ENCODE measurements around the gene DAGLB.

DAGLB gene

DNA sequence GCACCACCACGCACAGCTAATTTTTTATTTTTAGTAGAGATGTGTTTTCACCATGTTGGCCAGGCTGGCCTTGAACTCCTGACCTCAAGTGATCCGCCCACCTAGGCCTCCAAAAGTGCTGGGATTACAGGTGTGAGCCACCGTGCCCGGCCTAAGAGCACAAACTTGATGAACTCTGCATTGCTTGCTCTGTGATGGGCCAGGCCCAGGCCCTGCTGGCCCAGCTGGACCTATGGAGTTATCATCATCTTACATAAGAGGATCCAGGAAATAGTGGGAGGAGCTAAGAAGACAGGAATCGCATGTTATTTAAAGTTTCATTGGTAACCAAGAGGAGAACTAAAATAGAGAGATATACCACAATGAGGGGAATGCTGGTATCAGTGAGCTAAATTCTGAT, 86.9 kb downstream of the DAGLB start:
- no peak overlapping the region for H3K4me3 ChIP-seq (ENCODE audit: low read depth, low read length)
- DNase-seq (ENCODE audit: low read depth): no peak
- in situ Hi-C loops (cut with HindIII; ENCODE audit: low sequenced_read_pairs): no loop called here
- TF ChIP-seq, protein P1, sequence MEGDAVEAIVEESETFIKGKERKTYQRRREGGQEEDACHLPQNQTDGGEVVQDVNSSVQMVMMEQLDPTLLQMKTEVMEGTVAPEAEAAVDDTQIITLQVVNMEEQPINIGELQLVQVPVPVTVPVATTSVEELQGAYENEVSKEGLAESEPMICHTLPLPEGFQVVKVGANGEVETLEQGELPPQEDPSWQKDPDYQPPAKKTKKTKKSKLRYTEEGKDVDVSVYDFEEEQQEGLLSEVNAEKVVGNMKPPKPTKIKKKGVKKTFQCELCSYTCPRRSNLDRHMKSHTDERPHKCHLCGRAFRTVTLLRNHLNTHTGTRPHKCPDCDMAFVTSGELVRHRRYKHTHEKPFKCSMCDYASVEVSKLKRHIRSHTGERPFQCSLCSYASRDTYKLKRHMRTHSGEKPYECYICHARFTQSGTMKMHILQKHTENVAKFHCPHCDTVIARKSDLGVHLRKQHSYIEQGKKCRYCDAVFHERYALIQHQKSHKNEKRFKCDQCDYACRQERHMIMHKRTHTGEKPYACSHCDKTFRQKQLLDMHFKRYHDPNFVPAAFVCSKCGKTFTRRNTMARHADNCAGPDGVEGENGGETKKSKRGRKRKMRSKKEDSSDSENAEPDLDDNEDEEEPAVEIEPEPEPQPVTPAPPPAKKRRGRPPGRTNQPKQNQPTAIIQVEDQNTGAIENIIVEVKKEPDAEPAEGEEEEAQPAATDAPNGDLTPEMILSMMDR (IDR thresholded peaks at IDR 0.05; ENCODE audit: low read depth, low read length, missing control alignments): no peak

DNA sequence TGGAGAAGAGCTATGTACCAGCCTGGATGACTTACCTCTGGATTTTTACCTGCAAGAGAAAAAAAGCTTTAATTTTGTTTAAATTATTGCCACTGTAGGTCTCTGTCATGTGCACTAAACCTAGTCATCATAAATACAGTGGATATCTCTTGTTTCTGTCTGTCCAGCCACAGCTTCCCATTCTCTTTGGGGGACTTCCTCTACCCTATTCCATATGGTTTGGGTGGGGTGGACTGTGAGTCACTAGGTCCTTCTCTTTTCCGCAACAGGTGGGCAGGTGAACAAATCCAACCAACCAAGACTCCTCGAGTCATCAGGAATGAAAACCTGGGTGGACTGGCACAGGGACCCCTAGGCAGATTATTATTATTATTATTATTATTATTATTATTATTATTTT, 88.0 kb downstream of the DAGLB start:
- H3K4me3 ChIP-seq (ENCODE audit: low read depth, low read length): no peak overlapping the region
- no peak for DNase-seq (ENCODE audit: low read depth)
- in situ Hi-C loops (cut with HindIII; ENCODE audit: low sequenced_read_pairs): no loop called here
- TF ChIP-seq, protein P1 (IDR thresholded peaks at IDR 0.05; ENCODE audit: low read depth, low read length, missing control alignments): no peak

Data from astrocyte of the cerebellum (primary cell).